Activated T-cell treated with anti-CD3 and anti-CD28 coated beads for 1 hour (primary cell): ENCODE results near the gene LIM2.

Experiments used
- DNase-seq: peaks from one replicate; pipeline ENCODE4 v3.0.0-alpha.2; 2020; ENCODE audit warnings: low read depth

The LIM2 gene

DNA sequence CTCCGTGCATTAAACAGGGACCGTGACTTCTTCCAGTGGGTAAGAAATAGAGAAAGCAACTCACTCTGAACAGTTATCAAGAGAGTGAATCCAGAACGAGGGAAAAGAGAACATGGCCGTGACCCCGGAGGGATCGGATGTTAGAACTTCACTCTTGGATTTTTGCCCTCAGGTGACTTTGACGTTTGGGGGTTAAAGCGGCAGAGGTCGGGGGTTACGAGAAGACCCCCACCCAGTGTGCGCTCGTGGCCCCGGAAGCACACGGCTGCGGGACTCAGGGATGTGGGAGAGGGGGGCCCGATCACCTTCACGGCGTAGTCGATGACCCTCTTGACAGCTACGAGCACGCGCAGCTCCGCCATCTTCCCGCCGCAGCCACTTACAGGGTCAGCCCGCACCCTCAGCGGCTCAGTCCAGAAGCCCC, 21.8 kb downstream of the LIM2 start, which contains the start of gene ETFB:
Gene ETFB (minus strand): TSS at position 424 of the 424 bp plus-strand sequence. CDS start 62 bp downstream, at position 362.
- no peak for DNase-seq

DNA sequence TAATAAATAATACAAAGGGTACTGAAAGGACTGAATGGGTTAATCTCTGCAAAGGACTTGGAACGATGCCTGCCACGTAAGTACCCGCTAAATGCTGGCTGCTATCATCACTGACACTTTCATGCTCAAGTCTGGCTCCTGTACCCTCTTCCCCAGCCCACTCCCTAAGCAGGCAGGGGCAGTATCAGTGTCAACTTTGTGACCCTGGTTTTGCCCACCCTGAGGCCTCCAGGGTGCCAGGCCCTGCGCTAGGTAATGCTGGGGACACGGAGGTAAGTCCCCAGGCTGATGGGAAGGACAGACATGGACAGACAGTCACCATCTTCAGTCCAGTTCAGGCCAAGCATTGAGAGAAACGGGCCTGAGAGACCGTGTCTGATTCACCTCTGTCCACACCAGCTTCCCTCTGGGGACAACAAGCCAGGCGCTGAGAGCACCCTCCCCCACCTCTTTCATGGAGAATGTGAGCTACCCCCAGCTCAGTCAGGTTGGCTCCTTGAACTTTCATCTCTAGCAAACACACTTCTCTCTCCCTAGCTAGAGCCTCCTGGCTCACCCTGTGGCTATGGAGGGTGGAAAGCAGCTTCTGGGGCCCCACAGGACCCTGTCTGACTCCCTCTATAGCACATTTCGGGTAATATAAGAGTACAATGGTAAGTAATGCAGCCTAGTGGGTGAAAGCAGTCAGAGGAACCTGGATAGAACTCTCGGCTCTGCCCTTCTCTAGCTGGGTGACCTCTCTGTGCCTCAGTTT, 22.4 kb downstream of the LIM2 start:
- no peak for DNase-seq

DNA sequence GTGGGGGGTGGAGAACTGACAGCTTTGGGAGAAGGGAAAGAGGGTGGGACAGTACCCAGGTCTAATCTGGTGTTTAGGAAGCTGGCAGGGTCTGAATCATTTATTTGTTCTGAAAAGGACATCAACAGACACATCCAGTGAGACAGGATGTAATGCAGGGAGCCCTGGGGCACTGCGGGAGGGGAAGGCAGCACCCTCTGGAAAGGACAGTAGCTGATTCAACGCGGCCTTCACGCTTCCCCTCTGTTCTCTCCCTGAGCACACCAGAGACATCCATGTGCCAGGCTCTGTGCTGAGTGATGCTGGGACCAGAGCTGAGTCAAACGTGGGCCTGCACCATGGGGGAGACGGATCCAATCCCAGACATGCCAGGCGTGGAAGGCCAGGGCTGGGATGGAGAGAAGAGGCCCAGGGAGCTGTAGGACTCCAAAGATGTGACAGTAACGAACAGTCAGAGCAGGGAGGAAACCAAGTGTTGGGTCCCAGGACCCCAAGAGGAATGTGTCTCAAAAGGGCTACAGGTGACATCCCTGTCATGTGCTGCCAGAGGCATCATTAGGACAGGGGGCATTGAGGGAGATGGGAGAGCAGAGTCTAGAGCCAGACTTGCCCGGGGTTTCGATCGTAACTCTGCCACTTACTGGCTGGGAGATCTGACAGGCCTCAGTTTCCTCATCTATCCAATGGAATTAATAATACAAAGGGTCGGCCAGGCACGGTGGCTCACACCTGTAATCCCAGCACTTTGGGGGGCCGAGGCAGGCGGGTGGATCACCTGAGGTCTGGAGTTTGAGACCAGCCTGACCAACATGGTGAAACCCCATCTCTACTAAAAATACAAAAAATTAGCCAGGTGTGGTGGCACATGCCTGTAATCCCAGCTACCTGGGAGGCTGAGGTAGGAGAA, 23.3 kb downstream of the LIM2 start:
- DNase-seq: no peak

DNA sequence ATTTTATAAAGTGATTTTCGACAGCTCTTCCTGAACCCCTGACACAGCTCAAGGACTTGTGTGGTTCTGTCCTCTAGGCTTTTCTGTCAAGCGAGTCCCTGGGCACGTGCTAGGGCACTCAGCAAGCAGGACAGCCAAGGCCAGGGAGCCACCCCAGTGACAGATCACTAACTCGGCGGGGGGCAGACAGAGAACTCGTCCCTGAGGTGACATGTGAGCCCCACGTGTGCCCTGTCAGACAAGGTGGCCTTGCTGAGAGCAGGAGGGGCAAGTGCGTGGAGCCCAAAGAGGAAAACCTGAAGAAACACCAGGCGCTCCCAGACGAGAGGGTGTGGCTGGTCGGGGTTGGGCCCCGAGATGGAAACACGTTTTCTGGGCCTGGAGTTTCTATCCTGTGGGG, 26.5 kb downstream of the LIM2 start:
- no peak for DNase-seq

DNA sequence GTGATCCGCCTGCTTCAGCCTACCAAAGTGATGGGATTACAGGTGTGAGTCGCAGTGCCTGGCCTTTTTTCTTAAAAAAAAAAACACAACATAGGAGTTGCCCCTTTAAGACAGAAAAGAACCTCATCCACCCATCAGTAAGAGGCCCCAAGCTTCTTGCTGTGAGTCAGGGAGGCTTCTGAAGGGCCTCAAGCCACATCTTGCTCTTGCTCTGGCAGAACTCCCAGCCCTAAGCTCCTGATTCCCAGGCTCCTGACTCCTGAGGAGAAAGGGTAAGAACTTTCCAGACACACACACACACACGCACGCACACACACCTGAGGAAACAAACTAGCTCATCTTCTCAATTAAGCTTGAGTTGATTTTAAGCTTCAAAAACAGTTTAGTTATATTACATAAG, 28.5 kb downstream of the LIM2 start:
- DNase-seq: no peak

DNA sequence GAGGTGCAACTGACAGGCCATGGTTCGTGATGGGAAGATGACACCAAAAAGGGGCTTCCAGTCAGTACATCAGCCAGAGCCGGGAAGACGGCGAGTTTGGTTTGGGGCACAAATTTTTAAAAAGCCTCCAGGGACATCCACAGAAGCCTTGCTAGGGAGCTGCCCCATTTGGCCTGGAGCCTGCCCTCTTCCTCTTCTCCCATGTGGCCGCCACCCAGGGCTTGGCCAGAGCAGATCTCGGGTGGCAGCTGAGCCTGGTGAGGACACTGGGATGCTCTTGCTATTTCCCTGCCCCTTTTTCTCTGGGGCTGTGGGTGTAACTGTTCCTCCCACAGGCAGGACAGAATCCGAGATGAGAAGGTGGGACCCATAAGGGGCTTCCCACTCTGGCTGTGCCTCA, 29.8 kb downstream of the LIM2 start:
- no peak for DNase-seq

DNA sequence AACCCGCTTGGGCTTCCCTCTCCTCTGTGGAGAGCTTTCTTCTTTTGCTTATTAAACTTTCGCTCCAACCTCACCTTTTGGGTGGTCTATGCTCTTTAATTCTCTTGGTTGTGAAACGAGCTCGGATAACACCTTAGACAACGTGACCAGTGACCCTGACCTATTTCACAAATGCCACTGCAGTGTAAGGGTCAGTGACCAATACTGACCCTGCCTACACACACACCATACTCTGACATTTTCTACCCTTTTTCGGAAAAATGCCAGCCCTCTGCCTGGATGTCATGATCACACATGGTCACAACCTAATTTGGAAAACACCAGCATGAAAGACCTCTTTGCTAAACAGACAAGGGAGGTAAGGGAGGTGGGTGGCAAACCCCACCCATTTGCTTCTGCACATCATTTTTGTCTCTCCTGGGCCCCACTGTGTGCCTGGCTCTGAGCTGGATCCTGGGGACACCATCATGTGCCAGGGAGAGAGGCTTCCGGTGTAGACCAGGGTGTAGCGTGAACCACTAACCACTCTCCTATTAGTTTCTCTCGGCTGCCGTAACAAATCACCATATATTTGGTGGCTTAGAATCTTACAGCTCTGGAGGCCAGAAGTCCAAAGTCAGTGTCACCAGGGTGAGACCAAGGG, 31.5 kb downstream of the LIM2 start:
- DNase-seq: no peak

DNA sequence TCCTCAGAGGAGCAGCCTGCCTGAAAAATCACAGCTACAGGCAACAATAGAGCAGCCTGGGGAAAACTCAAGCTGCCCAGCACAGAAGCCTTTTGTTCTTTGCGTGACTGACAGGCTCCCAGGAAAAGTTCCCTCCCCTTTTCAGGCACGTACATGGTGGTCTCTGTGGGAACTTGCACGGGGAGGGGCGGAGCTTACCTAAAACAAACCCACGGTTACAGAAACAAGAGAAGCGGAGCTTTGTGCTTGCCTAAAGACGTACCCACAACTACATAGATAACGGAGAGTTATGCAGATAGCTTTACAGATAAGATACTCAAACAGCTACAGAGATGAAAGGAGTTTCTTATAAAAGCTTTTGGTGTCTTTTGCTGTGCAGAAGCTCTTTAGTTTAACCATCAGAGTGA, 33.0 kb downstream of the LIM2 start:
- DNase-seq: no peak

DNA sequence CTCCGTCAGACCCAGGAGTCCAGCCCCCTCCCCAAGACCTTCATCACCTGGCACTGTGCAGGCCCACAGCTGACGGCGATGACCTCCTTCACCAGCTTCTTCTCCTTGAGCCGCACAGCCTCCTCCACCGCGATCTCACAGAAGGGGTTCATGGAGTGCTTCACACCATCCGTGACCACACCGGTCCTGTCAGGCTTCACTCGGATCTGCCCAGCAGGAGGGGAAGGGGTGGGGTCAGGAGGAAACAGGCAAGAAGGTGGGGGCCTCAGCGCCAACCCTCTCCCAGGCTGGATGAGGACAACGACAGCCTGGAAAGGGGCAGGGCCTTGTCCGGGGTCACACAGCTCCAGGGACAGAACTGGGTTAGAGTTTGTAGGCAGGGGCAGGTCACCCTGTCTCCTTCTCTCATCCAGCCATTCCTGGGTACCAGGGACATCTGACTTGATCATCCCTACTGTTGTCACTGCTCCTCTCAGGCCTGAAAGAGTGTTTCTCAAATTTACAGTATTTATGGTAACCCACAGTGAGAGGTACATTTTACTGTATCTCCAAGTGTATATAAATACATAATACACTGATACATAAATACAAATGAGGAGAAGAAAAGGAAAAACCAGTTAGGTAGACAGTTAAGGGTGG, 33.6 kb downstream of the LIM2 start:
- no peak for DNase-seq

DNA sequence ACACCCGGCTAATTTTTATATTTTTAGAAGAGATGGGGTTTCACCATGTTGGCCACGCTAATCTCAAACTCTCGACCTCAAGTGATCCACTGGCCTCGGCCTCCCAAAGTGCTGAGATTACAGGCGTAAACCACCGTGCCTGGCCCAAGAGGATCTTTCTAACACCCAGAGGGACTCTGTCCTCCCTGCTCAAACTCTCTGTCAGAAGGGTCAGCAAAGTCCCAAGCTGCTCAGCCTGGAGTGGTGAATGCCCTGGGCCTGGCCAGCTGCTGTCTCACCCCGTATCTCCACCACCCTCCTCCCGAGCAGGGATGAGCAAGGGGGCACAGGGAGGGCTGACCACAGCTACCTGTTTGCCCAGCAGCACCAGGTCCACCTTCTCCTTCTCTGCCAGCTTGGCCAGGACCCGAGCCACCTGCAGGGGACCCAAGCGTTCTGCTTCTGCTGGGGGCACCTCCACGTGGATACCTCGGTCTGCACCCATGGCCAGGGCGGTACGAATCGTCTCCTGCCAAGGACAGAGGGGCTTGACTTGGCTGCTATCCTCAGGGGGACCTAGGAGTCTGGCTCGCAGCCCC, 34.9 kb downstream of the LIM2 start:
- no peak for DNase-seq

DNA sequence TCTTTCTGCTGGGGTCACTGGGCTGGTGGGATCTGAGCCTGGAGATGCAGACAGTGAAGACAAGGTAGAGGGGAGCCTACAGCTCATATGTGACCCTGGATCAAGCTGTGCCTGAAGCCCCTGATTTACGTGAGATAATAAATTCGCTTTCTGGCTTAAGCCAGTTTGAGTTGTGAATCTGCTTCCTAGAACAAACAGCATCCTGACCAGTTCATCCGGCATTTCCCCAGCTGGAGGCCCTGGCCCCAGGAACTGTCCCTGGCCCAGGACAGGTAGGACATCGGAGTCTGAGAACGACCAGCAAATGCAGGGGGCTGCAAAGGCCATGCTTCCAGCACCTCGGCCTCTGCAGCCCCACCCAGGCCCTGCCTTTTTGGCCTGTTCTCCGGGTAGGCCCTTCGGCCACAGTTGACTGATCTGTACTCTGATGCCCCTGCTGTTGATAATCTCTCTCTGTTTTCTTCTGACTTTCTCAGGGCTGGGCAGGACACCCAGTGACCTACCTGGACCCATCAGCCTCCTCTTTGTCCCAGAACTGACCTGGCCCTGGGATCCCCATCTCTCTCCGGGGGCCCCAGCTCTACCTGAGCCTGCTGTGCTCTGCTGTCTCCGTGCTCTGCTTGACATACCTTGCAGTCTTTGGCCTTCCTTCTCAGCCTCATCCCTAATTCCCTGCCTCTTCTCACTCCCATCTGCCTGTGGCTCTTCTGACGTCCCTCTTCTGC, 36.3 kb downstream of the LIM2 start:
- DNase-seq: no peak

DNA sequence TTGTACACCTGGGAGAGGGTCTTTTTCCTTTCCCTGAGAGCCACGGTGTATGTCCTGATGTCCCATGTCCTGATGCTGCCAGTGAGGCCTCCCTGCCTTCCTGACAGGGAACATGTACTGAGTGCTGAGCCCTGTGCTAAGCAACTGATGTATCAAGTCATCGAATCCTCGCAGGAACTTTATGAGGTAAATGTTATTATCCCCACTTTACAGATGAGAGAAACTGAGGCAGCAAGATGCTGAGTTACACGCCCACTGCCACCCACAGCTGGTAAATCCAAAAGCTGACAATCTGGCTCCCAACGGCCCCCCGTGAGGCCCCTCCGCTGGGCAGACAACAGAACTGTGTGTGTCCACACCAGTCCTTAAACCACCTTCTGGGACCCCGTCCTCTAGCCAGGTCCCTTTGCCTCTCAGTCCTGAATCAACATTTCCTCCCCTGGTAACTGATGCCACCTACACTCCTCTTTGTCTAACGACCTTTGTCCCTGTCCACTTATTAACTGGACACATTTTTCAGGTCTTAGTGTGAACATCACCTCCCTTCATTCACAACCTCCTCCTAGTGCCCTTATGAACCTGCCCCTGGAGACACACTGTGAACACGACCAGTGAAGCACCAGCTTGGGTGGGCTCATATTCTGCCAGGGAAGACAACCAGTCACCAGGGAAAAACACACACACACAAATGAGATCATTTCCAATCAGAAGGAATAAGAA, 40.4 kb downstream of the LIM2 start:
- DNase-seq: no peak

DNA sequence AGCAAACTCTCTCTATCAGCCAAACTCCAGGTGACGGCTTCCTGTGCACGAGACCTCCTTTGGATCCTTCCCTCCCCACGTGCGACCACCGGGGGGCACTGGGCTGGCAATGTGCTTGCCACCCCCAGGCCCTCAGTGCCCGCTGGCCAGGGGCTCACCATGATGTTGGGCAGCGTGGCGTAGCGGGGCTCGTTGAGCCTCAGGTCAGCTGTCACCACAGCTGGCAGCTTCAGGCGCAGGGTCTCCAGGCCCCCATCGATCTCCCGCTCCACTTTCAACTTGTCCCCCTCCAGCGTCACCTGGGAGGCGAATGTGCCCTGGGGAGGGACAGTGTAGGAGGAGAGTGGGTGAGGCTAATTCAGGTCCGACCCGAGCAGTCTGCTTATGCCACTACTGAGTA, 41.0 kb downstream of the LIM2 start:
- no peak for DNase-seq

DNA sequence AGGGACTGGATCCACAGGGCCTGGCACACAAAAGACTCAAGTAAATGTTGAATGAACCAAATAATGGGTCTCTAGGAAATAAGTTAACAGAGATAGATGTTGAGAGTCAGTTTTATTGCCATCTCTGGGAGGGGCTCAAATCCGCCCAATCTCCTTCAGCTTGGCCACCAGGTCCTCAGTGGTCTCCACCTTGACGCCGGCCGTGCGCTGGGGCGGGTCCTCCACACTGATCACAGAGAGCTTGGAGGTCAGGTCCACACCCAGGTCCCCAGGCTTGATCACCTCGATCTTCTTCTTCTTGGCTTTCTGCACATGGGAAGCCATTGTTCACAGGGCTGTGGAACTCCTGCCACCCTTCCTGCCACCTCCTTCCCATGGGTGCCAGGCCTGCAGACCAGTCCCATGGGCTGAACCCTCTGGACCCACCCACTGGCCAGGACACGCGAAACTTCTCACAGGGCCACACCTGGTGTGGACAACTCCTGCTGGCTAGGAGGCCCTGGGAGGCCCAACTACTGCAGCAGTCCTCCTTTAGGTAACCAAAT, 42.6 kb downstream of the LIM2 start:
- DNase-seq: no peak

DNA sequence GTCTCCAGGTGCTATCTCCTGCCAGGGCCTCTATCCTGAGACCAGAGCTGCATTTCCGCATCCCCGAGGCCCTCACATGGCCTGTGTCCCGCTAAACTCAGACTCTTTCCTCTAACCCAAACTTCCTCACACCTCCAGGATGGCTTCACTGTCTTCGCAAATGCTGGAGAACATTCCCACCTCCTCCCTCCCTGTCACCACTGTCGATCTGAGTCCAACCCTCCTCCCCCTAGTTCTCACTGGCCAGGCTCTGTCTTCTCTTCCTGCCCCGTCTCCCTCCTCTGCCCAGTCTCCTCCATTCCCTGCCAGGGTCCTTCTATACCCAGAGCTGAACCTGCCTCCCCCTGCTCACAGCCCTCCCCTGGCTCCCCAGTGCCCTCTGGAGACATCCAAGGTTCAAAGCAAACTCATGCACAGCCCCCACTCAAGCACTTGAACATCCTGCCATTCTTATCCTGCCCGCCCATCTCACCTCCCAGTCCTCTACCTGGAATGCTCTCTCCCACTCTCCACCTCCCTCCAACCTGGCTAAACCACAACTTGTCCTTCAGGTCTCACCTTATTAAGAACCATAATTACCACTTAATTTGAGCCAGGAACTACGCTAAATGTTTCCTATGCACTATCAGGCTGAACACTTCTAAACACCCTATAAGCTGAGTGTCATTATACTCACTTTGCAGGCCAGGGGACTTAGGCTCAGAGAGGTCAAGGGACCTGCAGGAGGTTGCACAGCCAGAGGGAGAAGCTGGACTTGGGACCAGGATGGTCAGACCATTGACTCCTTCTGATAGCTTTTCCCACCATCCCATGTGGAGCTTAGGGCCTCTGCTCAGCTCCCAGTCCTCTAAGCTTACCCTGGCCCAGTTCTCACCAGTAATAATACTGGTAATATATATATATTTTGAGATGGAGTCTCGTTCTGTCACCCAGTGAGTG, 44.9 kb downstream of the LIM2 start:
- no peak for DNase-seq

DNA sequence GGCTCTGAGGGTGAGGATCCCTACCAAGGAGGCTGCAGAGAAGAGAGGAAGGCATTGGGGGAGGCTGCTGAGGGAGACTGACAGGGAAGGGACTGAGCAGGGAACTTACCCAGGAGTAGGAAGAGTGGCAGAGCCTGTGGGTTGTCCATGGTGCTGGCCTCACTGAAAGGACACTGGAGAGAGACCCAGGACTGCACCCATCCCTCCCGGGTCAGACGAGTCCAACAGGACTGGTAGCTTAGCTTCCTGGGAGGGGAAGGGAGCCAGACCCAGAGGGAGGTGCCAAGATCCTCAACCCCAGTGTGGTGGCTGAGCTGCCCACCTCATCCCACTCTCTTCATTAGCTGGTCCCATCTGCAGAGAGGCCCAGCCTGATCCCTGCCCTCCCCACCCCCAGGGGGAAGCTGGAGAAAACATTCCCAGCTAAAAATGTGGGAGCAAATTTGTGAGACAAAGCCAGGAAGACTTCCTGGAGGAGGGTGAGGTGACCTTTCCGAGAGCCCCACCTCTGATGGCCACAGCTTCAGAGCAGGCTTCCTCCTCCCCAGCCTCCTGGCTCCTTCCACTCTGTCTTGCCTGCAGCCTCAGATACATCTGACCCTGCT, 45.7 kb downstream of the LIM2 start, which contains the start of gene VSIG10L:
Gene VSIG10L (minus strand): TSS at position 164 of the 605 bp plus-strand sequence. CDS start 15 bp downstream, at position 149.
- no peak for DNase-seq

DNA sequence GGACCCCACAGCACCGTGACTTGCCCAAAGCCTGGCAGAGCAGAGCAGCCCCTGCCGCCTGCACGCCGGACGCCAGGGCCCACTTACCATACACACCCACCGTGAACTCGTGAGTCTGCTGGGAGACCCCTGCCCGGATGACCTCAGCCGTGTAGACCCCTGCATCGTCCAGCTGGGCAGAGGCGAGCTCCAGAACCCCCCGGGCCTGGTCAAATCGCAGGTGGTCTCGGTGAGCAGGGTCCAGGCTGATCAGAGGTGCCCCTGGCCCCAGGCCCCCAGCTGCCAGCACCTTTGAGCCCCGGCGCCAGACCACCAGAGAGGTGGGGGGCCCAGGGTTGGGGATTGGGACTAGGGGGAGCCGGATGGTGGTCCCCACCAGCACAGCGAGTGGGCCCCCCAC, 46.7 kb downstream of the LIM2 start:
- DNase-seq: no peak
